Suprapubic skin (tissue), 4 donors: Measurements from ENCODE around the gene PEMT. TPM values are rescaled to one million over a fixed set of nuclear protein-coding genes. Genes with fewer than 3 reads are reported as not detected.

ENCODE experiments used
- DNase-seq, 2 donors: peaks; one replicate each; pipeline ENCODE4 v3.0.0-alpha.2; 2019; ENCODE audit warnings: low spot score in 2 of 2
- H3K27ac ChIP-seq: fragments of 200-600 bp; sonication (generic); one replicate; pipeline ENCODE4 v1.5.1; 2019
- H3K27me3 ChIP-seq: fragments of 200-600 bp; sonication (generic); one replicate; pipeline ENCODE4 v1.5.1; 2019
- H3K36me3 ChIP-seq: fragments of 200-600 bp; sonication (generic); one replicate; pipeline ENCODE4 v1.5.1; 2019
- H3K4me1 ChIP-seq: fragments of 200-600 bp; sonication (generic); one replicate; pipeline ENCODE4 v1.5.1; 2019
- H3K4me3 ChIP-seq: fragments of 200-600 bp; sonication (generic); one replicate; pipeline ENCODE4 v1.5.1; 2019; ENCODE audit warnings: mild to moderate bottlenecking
- H3K9me3 ChIP-seq: fragments of 200-600 bp; sonication (generic); one replicate; pipeline ENCODE4 v1.5.1; 2019
- EP300 ChIP-seq: sonication (generic); formaldehyde crosslinking; IDR thresholded peaks from one replicate; pipeline ENCODE4 v1.6.1; 2017; ENCODE audit warnings: antibody characterized with exemption
- POLR2A ChIP-seq, 2 donors: fragments of 450-650 bp; IDR thresholded peaks; one replicate each; pipeline ENCODE4 v1.6.1; 2017; ENCODE audit warnings: antibody characterized with exemption in 2 of 2, mild to moderate bottlenecking in 2 of 2, moderate library complexity in 2 of 2
- POLR2AphosphoS5 ChIP-seq, 3 donors: sonication (generic); formaldehyde crosslinking; IDR thresholded peaks; one replicate each; pipeline ENCODE4 v1.6.1; 2017; ENCODE audit warnings: antibody characterized with exemption in 3 of 3
- WGBS: methylation state at CpG from one replicate; pipeline ENCODE4 v1.1.5; 2018; 5-methylcytosine and 5-hydroxymethylcytosine counted together
- total RNA-seq, 4 donors: library from RNA; depleted of rRNA; stranded (reverse); fragments of >200 nt; gene quantifications; one replicate each; pipeline ENCODE4 v1.1.0, GENCODE V29; 2016
- TF ChIP-seq, protein P1 (sequence below), 2 donors: fragments of 200-600 bp in 1 of 2; fragments of 450-650 bp in 1 of 2; sonication (generic) in 1 of 2; IDR thresholded peaks; one replicate each; pipeline ENCODE4 v1.5.1; 2016 to 2019; ENCODE audit warnings: antibody characterized with exemption in 2 of 2, mild to moderate bottlenecking in 1 of 2, moderate library complexity in 1 of 2

The PEMT gene
- total RNA-seq, 4 donors from 2014 or later = 25.7 to 60.6 (median 50.0) TPM

DNA sequence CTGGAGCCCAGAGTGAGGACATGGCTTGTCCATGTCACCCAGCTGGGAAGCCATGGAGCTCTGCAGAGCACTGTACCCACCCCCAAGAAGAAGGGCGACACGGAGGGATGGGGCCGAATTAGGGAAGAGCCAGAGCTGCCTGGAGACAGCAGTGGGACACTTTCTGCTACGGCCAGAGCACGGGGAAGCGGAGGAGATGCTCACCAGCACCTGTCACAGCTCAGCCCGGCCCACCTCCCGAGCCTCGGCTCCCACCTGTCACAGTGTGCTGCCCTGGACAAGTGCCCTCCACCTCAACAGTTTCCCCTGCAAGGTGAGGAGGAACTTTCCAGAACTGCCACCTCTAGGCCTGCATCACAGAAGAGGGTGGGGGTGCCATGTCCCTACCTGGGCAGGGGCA lies 36.4 kb downstream of the PEMT start:
- WGBS = 100% methylated on average over 9 of the region's 9 CpGs
- H3K36me3 ChIP-seq = no peaks in the 10 kb centered on the region
- no peaks in the 10 kb centered on the region for H3K9me3 ChIP-seq
- no peak for DNase-seq
- H3K4me3 ChIP-seq = no peak overlapping the region
- no peaks in the 10 kb centered on the region for H3K27me3 ChIP-seq
- TF ChIP-seq, protein P1, sequence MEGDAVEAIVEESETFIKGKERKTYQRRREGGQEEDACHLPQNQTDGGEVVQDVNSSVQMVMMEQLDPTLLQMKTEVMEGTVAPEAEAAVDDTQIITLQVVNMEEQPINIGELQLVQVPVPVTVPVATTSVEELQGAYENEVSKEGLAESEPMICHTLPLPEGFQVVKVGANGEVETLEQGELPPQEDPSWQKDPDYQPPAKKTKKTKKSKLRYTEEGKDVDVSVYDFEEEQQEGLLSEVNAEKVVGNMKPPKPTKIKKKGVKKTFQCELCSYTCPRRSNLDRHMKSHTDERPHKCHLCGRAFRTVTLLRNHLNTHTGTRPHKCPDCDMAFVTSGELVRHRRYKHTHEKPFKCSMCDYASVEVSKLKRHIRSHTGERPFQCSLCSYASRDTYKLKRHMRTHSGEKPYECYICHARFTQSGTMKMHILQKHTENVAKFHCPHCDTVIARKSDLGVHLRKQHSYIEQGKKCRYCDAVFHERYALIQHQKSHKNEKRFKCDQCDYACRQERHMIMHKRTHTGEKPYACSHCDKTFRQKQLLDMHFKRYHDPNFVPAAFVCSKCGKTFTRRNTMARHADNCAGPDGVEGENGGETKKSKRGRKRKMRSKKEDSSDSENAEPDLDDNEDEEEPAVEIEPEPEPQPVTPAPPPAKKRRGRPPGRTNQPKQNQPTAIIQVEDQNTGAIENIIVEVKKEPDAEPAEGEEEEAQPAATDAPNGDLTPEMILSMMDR (IDR thresholded peaks at IDR 0.05) = no peak
- TF ChIP-seq EP300 (no peak), POLR2A (IDR thresholded peaks at IDR 0.05) (no peak)
- no peak overlapping the region for H3K27ac ChIP-seq
- H3K4me1 ChIP-seq = peaks cover 10% of the 10 kb centered on the region

DNA sequence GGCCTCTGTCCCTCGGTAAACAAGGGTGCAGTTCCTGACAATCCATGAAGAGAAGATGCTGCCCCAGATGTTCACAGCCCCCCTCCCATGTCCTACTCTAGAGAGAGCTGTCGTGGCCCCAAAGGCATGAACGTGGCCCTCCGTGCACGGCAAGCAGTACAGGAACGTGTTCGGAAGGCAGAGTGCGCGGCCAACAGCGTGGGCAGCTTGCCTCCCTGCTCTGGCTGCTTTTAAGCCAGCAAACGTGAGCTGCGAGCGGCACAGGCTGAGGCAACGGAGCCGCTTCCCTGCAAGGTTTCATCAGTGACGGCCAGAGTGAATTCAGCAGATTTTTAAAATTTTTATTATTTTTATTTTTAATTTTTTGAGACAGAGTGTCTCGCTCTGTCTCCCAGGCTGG lies 37.2 kb downstream of the PEMT start:
- Histone ChIP-seq H3K4me3 (no peak overlapping the region), H3K27me3 (no peaks in the 10 kb centered on the region), H3K27ac (no peak overlapping the region), H3K4me1 (peaks cover 10% of the 10 kb centered on the region), H3K36me3 (no peaks in the 10 kb centered on the region), H3K9me3 (no peaks in the 10 kb centered on the region)
- DNase-seq = no peak
- 92% methylated on average over 17 of the region's 17 CpGs for WGBS
- TF ChIP-seq EP300 = no peak

GRCh38 chr17:17553217-17554195 lies 38.0 kb downstream of the PEMT start:
- DNase-seq = no peak
- peaks cover 10% of the 10 kb centered on the region for H3K4me1 ChIP-seq
- no peak overlapping the region for H3K27ac ChIP-seq
- H3K9me3 ChIP-seq = no peaks in the 10 kb centered on the region
- no peak overlapping the region for H3K4me3 ChIP-seq
- no peak for TF ChIP-seq POLR2A (IDR thresholded peaks at IDR 0.05)
- no peaks in the 10 kb centered on the region for H3K27me3 ChIP-seq
- 95% methylated on average over 23 of the region's 30 CpGs for WGBS
- no peaks in the 10 kb centered on the region for H3K36me3 ChIP-seq

DNA sequence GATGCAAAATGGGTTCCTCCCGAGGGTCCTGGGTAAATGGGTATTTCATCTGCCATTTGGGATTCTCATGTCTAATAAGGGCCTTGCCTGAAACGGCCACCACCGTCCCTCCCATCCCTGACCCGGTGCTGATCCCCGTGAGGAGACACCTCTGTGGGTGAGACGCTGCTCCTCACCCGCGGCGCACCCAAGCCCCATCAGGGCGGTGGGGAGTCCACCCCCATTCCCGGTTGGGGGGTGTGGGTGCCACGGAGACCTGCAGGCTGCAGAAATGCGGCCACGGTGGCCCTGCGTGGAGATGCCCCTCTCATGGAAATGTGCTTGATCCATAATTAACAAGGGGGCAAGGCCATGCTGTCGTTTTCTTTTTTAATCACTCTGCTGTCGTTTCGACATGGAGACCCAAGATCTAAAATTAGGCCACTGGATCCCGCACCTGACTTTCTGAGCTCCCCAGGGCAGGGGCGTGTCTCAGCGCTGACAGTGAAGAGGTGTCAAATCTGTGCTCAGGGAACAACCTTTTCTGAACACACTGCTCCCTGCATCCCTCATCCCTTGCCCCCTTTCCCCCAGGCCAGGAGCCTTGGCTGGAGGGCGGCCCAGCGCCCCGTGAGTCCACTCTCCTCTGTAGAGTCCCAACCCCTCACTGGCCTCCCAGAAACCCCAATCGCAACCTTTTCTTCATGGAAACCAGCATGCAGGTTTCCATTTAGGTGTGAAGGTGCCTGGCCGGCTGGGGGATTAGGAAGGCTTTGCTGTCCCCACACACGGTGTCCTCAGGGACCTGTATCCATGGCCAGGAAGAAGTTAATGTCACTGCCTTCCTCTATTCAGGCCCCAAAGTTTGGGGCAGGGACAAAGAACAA lies 38.9 kb downstream of the PEMT start:
- 87% methylated on average over 27 of the region's 27 CpGs for WGBS

DNA sequence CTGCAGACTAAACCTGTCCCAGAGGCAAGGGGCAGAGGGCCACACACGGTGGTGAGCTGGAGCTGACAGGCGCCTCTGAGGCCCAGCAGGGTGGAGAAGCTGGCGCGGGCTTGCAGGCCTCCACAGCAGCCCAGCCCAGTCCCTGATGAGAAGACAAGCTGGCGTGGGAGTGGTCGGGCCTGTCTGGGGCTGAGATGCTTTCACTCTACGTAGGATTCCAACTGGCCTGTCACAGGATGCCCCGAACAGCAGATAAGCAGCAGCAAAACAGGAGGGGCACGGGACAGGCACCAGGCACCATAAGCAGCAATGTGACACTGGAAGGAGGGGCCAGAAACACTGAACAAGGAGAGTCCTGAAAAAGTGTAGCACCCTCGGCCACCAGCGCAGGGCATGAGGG lies 40.1 kb downstream of the PEMT start:
- Histone ChIP-seq H3K9me3 (no peaks in the 10 kb centered on the region), H3K36me3 (no peaks in the 10 kb centered on the region), H3K27ac (peak overlapping the region; percentile 29), H3K4me1 (peaks cover 11% of the 10 kb centered on the region), H3K27me3 (no peaks in the 10 kb centered on the region), H3K4me3 (no peak overlapping the region)
- TF ChIP-seq, protein P1 (IDR thresholded peaks at IDR 0.05) = no peak
- no peak for TF ChIP-seq POLR2AphosphoS5 (IDR thresholded peaks at IDR 0.05)
- no peak for TF ChIP-seq POLR2A (IDR thresholded peaks at IDR 0.05)
- no peak for TF ChIP-seq EP300
- 42% methylated on average over 10 of the region's 11 CpGs for WGBS
- DNase-seq = no peak

More for the DNA sequence above, 38.9 kb downstream of the PEMT start:
- Histone ChIP-seq H3K4me3 (no peak overlapping the region), H3K36me3 (no peaks in the 10 kb centered on the region), H3K4me1 (peaks cover 10% of the 10 kb centered on the region), H3K9me3 (no peaks in the 10 kb centered on the region), H3K27ac (no peak overlapping the region), H3K27me3 (no peaks in the 10 kb centered on the region)
- TF ChIP-seq, protein P1 (IDR thresholded peaks at IDR 0.05) = no peak
- TF ChIP-seq POLR2A (IDR thresholded peaks at IDR 0.05) = no peak
- no peak for DNase-seq
